Left colon (tissue), 2 donors: ENCODE data around the gene SYT6. TPM values are rescaled to one million over a fixed set of nuclear protein-coding genes. Genes with fewer than 3 reads are reported as not detected.

Experiments used
- ATAC-seq: fragments of 200-7000 bp; cut with Tn5 transposase; one replicate; pipeline ENCODE4 v1.9.1; 2020; ENCODE audit warnings: mild to moderate bottlenecking, moderate library complexity
- DNase-seq, 2 donors: peaks; one replicate each; pipeline ENCODE4 v3.0.0-alpha.2; 2020
- intact Hi-C, 2 donors: fragments of 100-400 bp; cut with DNase I in 1 of 2; cut with micrococcal nuclease in 1 of 2; formaldehyde crosslinking; loops; one replicate each; pipeline versions ENCODE4 v1.11.2 to v1.14.0; 2022; cut with DNase I, micrococcal nuclease
- long read RNA-seq: library from polyadenylated mRNA; unstranded; transcript quantifications from one replicate; pipeline ENCODE4 v2.0.0, GENCODE V29; 2021
- total RNA-seq, 2 donors: library from RNA; stranded (reverse); fragmentation: NEBNext Ultra II Directional; extraction: Animal tissue kit (Norgen Biotek cat#: 25700); gene quantifications; one replicate each; pipeline ENCODE4 v1.2.1, GENCODE V29; 2021
- donor health status: DM: no; HTN: no; CAD: no.
- donor health status: DM: yes; HTN: yes; CAD: no.

Gene SYT6, protein sequence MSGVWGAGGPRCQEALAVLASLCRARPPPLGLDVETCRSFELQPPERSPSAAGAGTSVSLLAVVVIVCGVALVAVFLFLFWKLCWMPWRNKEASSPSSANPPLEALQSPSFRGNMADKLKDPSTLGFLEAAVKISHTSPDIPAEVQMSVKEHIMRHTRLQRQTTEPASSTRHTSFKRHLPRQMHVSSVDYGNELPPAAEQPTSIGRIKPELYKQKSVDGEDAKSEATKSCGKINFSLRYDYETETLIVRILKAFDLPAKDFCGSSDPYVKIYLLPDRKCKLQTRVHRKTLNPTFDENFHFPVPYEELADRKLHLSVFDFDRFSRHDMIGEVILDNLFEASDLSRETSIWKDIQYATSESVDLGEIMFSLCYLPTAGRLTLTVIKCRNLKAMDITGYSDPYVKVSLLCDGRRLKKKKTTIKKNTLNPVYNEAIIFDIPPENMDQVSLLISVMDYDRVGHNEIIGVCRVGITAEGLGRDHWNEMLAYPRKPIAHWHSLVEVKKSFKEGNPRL
- under 1 TPM in 1 of 2 donors, not detected in 1; 0.14 TPM for total RNA-seq
- long read RNA-seq: 0 reads

DNA sequence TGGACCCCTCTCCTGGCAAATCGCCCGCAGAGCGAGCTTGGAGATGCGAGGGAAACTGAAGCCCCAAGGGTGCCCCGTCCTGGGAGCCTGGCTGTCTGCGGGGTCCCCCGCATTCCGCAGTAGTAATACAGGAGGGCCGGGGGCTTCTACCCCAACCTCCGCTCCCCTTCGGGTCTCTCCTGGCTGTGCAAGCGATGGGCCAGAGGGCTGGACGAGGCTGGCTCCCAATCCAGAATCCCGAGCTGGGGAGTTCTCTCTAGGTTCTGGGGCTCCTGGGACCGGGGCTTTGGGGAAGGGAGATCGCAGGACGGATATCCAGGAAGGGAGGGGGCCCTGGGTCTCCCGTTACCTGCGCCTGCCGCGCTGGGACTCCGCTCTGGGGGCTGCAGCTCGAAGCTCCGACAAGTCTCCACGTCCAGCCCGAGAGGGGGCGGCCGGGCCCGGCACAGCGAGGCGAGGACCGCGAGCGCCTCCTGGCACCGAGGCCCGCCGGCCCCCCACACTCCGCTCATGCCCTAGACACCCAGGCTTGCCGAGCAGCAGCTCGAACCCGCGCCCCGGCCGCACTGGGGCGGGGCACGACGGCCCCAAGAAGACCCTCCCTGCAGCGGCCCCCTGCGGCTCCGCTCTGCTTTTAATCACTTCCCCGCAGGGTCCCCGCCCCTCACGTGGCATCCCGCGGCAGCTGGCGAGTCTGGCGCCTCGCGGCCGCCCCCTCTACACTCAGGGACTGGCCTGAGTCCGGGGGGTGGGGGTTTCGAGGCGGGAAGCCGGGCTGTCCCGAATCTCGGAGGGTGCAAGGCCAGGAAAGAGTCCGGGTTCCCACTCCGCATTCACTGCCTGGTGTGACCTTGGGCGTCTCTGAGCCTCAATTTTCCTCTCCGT, at the start of gene SYT6:
SYT6 (minus strand) TSS at position 609 of the 885 bp plus-strand sequence; CDS start at position 512, 97 bp downstream.
- DNase-seq (no peak), ATAC-seq (no peak)
- intact Hi-C loops: no loop called here

DNA sequence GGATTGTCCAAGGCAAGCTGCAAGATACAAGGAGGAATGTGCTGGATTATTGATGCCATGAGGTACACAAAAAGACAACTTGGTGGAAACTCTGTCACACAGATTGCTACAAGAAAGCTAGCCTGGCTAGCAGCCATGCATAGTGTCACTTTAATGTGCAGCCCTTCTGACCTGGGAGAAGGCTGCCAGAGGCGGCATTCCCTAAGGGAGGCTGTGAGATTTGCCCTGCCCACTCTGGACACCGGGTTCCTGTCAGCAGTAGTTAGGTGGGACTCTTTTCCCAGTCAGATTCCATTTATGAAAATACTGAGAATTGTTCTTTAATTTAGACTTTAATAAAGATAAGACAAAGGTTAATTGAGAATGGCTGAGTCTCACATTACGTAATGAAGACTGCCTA, 47.8 kb upstream of the SYT6 start:
- no peak for ATAC-seq
- no peak for DNase-seq
- intact Hi-C loops: no loop called here

DNA sequence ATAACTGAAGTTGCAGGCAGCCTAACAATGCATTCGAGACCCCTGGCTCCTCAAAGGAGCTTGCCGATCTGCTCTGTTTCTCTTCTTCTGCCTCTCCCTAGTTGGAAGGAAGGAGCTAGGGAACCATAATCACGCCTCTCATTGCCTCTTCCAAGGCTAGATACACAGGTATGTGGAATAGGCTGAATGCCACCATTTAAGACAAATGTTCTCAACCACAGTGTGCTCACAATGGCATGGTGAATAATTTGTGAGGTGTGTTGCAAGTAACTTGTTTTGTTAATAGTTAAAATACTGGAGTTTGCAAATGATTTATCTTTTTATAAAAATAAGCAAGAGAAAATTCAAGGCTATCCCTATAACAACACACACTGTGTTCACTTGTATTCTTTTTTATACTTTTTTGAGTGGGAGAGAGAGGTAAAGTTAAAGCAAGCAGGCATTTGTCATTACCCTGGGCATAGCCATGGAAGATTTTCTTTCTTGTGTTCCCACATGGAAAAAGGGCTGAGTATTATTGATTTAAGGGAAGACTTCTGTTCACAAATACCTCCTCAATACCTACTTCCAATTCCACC, 45.4 kb upstream of the SYT6 start:
- intact Hi-C loops: no loop called here
- DNase-seq (no peak), ATAC-seq (no peak)

DNA sequence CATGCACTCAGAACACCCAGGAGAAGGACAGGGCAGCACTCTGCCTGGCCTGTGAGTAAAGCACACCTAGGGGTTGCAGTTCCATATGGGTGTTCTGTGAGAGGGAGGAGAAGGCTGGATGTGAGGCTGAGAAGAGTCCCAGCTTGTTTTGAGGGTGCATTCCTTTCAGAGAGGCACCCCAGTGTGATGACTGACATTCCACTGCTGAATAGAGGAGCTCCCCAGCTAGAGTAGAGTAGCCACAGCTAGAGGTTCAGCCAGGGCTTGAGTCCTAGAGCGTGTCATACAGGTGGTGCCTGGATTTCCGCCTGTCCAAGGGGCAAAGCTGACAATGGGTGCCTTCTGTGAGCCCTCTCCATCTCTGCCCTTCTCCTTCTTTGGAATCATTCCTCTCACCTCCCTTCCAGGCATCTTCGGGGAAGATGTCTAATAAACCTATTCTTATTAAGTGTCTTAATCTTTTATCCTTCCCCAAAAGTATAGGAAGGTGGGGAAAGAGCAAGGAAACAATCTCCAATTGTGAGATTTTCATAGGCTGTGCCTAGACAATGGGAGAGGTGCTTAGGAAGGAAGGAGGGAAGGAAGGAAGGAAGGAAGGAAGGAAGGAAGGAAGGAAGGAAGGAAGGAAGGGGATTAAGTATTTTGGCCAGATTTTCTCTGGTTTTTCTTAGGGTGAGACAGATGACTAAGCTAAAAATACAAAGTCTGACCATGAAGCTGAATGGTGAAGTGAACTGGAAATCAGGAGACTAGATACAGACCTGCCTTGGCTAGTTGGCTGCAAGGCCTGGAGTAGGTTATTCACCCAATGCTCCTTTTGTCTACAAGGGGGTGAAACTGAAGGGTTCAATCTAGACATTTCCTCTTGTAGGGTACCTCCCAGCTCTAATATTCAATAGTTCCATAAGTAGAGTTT, 43.6 kb upstream of the SYT6 start:
- no peak for ATAC-seq
- intact Hi-C loops: no loop called here
- DNase-seq: no peak

DNA sequence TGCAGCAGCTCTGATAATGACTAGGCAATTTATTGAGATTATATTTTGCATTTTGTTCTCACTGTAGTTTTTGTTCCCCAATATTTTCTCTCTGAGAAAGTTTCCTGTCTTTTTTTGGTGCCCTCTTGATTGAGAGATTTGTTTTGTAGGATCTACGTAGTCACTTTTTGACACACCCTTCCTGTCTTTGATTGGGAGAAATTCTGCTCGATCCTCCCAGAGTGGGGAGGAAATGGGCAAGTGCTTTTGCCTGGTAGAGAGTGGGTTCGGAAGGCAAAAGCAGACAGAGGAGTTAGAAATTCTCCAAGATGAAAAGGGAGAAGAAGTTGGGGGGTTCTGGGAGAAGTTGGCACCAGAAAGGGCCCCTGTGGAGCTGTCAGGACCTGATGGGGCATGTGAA, 42.1 kb upstream of the SYT6 start:
- DNase-seq (no peak), ATAC-seq (no peak)
- intact Hi-C loops: no loop called here

DNA sequence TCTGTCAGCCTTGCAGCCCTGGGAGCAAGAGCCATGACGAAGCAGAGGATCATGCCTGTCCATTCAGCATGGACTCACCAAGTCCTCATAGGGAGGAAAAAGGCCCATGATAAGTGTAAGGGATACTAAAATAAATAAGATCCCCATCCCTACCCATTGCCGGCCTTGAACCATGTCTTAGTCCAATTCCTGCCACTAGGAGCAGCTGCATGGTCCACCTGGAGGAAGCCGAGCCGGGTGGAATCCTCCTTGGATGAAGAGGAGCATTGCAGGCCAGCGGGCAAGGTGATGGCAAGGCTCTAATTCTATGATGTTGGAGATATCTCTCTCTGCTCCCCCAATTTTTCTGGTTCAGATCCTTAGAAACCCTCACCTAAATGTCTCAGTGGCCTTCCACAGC, 38.7 kb upstream of the SYT6 start:
- intact Hi-C loops: no loop called here
- DNase-seq: no peak
- ATAC-seq: no peak

DNA sequence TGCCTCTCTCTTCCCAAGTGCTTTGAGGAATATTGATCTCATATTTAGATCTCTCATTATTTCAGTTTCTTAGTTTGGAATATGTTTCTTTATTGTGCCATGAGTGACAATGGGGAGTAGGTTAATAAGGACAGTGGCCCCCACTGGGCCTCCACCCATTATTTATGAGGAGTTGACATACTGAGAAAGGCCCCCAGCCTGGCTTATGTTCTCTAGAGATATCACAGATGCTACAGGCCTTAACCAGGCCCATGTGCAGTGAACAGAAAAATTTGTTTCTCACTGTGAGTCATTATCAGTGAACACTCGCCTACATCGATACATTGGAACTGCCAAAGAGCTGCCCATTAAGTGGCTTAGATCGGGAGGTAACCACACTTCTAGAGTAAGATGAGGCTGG, 35.7 kb upstream of the SYT6 start:
- intact Hi-C loops: no loop called here
- DNase-seq: no peak
- no peak for ATAC-seq

DNA sequence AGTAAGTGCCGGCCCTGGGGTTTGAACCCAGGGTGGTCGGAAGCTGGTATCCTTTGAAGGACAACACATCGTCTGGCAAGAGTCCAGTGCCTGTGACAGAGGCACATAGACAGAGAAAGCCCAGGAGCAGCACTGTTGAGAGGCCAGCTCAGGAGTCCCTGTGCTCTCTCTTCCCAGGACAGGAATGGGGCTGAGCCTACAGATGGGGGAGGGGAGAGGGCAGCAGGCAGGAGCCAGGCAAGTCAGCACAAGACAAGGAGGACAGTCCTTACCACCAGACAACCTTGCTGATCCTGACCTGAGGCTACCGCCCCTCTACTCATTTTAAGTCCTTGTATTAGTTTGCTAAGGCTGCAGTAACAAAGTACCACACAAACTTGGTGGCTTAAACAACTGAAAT, 27.7 kb upstream of the SYT6 start:
- intact Hi-C loops: no loop called here
- ATAC-seq (no peak), DNase-seq (no peak)

DNA sequence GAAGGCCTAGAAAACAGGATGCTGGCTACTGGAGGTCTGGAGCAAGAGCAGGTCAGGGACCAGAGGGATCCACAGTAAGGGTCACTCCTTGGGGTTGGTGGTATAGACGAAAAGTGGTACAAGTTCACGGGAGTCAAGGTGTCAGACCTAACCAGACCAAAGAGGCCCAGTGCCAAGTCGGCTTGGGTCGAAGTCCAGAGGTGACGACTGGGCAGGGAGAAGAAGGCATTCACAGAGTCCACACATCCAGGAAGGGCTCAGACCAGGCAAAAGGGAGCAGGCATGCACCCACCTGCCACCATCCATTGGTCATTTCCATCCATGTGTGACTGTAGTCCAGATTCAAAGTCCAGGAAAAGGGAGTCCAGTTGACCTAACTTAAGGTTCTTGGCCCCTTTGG, 27.1 kb upstream of the SYT6 start:
- DNase-seq: no peak
- intact Hi-C loops: no loop called here
- no peak for ATAC-seq

DNA sequence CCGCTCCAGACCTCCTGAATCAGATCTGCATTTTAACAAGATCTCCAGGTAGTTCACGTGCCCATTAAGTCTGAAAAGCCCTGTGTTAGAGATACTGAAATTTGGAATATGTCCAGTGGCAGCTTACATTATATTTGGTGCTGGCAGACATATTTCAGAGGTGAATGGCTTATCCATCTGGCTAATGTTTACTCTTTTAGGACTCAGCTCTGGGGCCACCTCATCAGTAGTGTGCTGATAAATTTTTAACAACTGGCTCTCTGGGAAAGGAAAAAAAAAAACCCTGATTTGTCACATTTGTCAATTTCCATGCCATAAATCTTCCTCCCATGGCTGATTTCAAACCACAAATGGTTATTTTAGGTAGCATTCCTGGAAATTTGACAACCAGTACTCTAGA, 25.3 kb upstream of the SYT6 start:
- no peak for ATAC-seq
- intact Hi-C loops: no loop called here

DNA sequence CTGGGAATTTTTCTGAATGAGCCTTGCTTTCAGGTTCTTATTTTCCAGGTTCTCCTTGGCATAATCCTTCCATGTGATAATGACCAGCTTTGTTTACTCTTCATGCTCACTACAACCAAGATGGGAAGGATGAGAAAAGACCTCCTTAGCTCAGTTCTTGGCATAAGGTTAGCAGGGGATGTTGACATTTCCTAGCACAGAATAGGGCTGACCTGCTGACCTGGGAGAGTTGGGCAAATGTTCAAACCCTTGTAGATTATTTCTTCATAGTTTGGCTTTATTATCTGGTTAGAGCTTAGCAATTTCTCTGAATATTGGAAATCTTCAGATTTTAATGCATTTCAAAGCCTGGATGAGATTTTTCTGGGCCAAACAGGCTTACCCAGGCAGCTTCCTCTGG, 23.6 kb upstream of the SYT6 start:
- DNase-seq (no peak), ATAC-seq (no peak)
- intact Hi-C loops: no loop called here

More for the DNA sequence above, 25.3 kb upstream of the SYT6 start:
- no peak for DNase-seq

DNA sequence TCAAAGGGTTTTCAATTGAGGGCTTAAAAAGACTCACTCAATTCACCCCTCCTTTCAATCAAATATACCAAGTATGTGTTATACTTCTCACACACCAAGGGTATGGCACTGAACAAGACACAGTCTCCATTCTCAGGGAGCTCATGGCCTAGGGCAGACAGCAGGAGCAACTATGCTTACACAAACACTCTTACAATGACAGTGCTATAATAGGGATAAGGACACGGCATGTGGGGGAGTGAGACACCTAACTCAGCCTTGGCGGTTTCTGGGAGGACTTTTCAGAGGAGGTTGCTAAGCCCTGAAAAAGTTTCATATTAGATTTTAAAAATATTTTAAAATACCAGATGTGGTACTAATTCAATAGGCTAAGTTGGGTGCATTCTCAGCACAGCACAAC, 22.7 kb upstream of the SYT6 start:
- intact Hi-C loops: no loop called here
- ATAC-seq (no peak), DNase-seq (no peak)

DNA sequence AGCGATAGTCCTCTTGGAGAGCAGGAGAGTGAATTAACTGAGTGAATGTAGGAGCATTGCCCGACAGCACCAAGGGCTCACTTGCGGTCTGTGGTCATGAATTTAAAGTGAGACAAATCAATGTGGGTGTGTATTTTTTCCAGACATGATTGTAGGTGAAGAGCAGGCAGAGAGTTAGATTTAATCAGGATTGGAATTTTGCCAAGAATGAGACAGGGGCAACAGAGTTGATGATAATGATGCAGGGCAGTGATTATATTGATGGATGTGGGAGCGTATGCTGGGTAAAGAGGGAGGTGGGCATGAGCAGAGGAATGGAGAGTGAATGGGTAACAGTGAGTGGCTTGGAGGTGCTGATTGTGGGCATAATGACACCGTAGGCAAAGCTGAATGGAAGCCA, 20.0 kb upstream of the SYT6 start:
- DNase-seq: no peak
- intact Hi-C loops: no loop called here
- ATAC-seq: no peak

DNA sequence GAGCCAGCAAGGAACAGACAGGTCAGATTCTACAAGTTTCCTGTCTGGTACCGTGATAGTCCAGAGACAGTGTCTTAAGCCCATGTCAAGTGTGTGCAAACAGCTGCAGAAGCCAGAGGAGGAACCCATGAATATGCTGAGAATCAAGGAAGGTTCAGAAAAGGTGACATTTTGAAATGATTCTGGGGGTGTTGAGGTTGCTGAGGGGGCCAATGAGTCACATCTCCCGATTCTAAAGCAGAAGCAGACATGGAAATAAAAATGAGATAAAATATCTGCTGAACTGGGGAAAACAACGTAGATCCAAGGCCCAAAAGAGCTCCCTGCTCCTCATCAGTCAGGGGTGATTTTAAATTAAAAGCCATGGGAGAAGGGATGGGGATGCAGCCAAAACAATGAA, 15.8 kb upstream of the SYT6 start:
- no peak for ATAC-seq
- intact Hi-C loops: no loop called here

DNA sequence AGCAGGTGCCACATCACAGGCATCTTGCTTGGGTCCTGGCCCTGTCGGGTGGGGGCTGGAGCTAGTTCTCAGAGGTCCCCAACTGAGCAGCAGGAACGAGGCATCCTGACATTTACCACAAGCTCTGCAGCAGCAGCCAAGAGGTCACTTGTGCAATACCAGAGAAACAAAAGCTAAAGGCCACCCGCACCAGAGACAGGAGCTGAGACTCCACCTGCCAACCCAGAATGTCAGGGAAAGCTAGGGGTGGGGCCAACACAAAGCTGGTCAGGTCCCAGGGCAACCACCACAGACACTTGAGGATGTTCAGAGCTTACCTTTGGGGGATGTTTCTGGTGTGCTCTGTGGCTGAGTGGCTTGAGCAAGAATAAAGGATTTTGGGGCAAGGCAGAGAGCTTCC, 13.6 kb upstream of the SYT6 start:
- intact Hi-C loops: no loop called here
- DNase-seq (no peak), ATAC-seq (no peak)

More for the DNA sequence above, 15.8 kb upstream of the SYT6 start:
- DNase-seq: no peak

DNA sequence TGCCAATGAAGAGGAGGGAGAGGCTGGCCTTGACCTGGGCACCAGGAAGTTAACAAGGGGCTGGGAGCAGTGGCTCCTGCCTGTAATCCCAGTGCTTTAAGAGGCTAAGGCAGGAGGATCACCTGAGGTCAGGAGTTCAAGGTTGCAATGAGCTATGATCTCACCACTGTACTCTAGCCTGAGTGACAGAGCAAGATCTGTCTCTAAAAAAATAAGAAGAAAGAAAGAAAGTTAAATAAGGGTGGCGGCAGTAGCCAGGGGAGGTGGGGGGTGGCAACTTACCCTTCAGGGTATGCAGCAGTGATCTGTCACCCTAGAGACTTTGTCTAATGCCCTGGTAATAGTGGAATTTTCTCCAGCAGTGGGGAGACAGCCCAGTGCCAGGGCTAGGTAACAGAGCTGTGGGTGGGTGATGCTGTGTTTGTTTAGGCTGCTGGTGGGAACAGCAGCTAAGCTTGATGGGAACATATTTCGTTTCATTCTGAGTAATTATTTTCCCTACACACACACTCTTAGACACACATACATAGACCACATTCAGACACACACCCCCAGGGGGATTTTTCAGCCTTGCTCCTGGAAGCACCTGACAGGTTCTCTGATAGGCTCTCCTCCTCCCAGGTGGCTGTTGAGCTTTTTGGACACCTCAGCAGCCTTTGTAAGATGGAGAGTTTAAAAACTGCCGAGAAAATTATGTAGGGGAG, 11.3 kb upstream of the SYT6 start:
- ATAC-seq (no peak), DNase-seq (no peak)
- intact Hi-C loops: no loop called here

DNA sequence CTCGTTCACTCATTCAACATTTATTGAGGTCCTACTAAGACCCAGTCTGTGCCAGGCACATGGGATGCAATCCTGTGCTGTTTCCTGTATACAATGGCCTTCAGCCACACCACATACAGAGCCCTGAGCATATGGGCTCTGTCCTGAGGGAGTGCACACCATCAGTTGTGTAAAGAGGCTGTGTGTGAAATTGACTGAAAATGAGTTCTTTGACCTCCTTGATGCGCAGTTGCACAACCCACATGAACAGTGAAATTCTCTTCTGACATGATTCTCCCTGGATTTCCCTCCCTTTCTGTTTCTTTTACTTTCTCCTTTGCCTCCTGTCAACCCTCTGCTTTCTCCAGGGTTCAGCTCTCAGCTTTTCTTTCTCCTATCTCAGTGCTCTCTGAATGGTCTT, 6.3 kb upstream of the SYT6 start:
- DNase-seq (no peak), ATAC-seq (no peak)
- intact Hi-C loops: no loop called here

DNA sequence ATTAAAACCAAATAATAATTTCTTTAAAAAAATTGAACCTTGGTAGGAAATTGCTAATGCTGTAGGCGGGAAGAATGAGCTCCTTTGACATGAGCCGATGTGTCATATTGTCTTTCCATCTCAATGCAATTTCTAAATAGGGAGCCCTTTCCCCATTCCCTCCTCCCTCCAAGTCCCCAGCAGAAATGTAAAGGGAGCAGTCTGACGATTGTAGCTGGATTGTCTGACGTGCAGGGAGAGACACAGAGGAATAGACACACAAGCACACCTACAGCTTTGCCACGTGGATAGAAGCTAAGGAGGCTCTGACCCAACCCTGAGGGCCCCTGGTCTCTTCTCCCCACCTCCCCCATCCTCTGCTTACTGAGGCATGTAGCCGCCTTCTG, 3.6 kb upstream of the SYT6 start:
- intact Hi-C loops: no loop called here
- no peak for DNase-seq
- no peak for ATAC-seq
